ENCODE results near the gene FRMD5. TPM values are rescaled to one million over a fixed set of nuclear protein-coding genes. Genes with fewer than 3 reads are reported as not detected.
"Not testable (repeated sequence)": the region's sequence is repeated elsewhere in the genome, so short reads cannot be mapped to it uniquely, and the experiment has no call there.

FRMD5 gene
- total RNA-seq, 1 donor from 2014 or later, result 0.09 TPM

- DNase-seq (ENCODE audit: low spot score), result no peak
- H3K27ac Mint-ChIP-seq, result no peak overlapping the region
- H3K27me3 Mint-ChIP-seq (ENCODE audit: low read depth), result no peaks in the 10 kb centered on the region
- no peaks in the 10 kb centered on the region for H3K4me1 Mint-ChIP-seq (ENCODE audit: low read depth)
- H3K9me3 Mint-ChIP-seq, result no peaks in the 10 kb centered on the region
- intact Hi-C loops (cut with micrococcal nuclease), result no loop called here
- H3K36me3 Mint-ChIP-seq (ENCODE audit: low read depth), result peaks cover 63% of the 10 kb centered on the region
- H3K4me3 Mint-ChIP-seq (ENCODE audit: low read depth), result no peak overlapping the region
These were observed 343.8 kb downstream of the FRMD5 start for GRCh38 chr15:43851251-43851650.

GRCh38 chr15:43845421-43845820 lies 349.6 kb downstream of the FRMD5 start:
- Mint-ChIP-seq H3K4me3 (ENCODE audit: low read depth) (no peak overlapping the region), H3K27me3 (ENCODE audit: low read depth) (no peaks in the 10 kb centered on the region), H3K9me3 (no peaks in the 10 kb centered on the region), H3K27ac (no peak overlapping the region), H3K36me3 (ENCODE audit: low read depth) (peaks cover 56% of the 10 kb centered on the region), H3K4me1 (ENCODE audit: low read depth) (peaks cover 1% of the 10 kb centered on the region)
- DNase-seq (ENCODE audit: low spot score), result no peak
- intact Hi-C loops (cut with micrococcal nuclease), result no loop called here

- DNase-seq (ENCODE audit: low spot score); intact Hi-C loops (cut with micrococcal nuclease); H3K27ac Mint-ChIP-seq; H3K9me3 Mint-ChIP-seq; H3K27me3 Mint-ChIP-seq (ENCODE audit: low read depth): not testable (repeated sequence)
- H3K4me1 Mint-ChIP-seq (ENCODE audit: low read depth), result peaks cover 31% of the 10 kb centered on the region
- peaks cover 73% of the 10 kb centered on the region for H3K36me3 Mint-ChIP-seq (ENCODE audit: low read depth)
- H3K4me3 Mint-ChIP-seq (ENCODE audit: low read depth), result peak overlapping the region; percentile 57
These were observed 362.6 kb downstream of the FRMD5 start for GRCh38 chr15:43832485-43832884.

GRCh38 chr15:43831519-43832052 lies 363.5 kb downstream of the FRMD5 start:
- H3K36me3 Mint-ChIP-seq (ENCODE audit: low read depth), result peaks cover 74% of the 10 kb centered on the region
- H3K4me1 Mint-ChIP-seq (ENCODE audit: low read depth), result peaks cover 29% of the 10 kb centered on the region
- H3K27me3 Mint-ChIP-seq (ENCODE audit: low read depth); DNase-seq (ENCODE audit: low spot score); H3K9me3 Mint-ChIP-seq; intact Hi-C loops (cut with micrococcal nuclease): not testable (repeated sequence)
- H3K27ac Mint-ChIP-seq, result peak overlapping the region; percentile 56
- H3K4me3 Mint-ChIP-seq (ENCODE audit: low read depth), result peak overlapping the region; percentile 57

- Mint-ChIP-seq H3K4me1 (ENCODE audit: low read depth) (peaks cover 27% of the 10 kb centered on the region), H3K4me3 (ENCODE audit: low read depth) (peak overlapping the region; percentile 1), H3K36me3 (ENCODE audit: low read depth) (peaks cover 66% of the 10 kb centered on the region)
- H3K27me3 Mint-ChIP-seq (ENCODE audit: low read depth); DNase-seq (ENCODE audit: low spot score); intact Hi-C loops (cut with micrococcal nuclease); H3K9me3 Mint-ChIP-seq; H3K27ac Mint-ChIP-seq: not testable (repeated sequence)
These were observed 364.3 kb downstream of the FRMD5 start for GRCh38 chr15:43830691-43831275.

- not testable (repeated sequence) for H3K27me3 Mint-ChIP-seq (ENCODE audit: low read depth); DNase-seq (ENCODE audit: low spot score); H3K9me3 Mint-ChIP-seq
- intact Hi-C loops (cut with micrococcal nuclease), result loop anchor here (10.0 kb wide), 2 partner anchors 705 to 895 kb away; partner anchors contain the start of gene EIF3J
- peaks cover 29% of the 10 kb centered on the region for H3K4me1 Mint-ChIP-seq (ENCODE audit: low read depth)
- peak overlapping the region; percentile 92 for H3K4me3 Mint-ChIP-seq (ENCODE audit: low read depth)
- peak overlapping the region; percentile 78 for H3K27ac Mint-ChIP-seq
- H3K36me3 Mint-ChIP-seq (ENCODE audit: low read depth), result peaks cover 61% of the 10 kb centered on the region
These were observed 365.0 kb downstream of the FRMD5 start for GRCh38 chr15:43829951-43830540.

GRCh38 chr15:43828061-43828657 lies 366.9 kb downstream of the FRMD5 start:
- Mint-ChIP-seq H3K27ac (peak overlapping the region; percentile 94), H3K27me3 (ENCODE audit: low read depth) (no peaks in the 10 kb centered on the region), H3K9me3 (no peaks in the 10 kb centered on the region), H3K4me1 (ENCODE audit: low read depth) (peaks cover 31% of the 10 kb centered on the region), H3K36me3 (ENCODE audit: low read depth) (peaks cover 55% of the 10 kb centered on the region), H3K4me3 (ENCODE audit: low read depth) (peak overlapping the region; percentile 92)
- DNase-seq (ENCODE audit: low spot score), result no peak
- intact Hi-C loops (cut with micrococcal nuclease), result loop anchor here (10.0 kb wide), 2 partner anchors 707 to 897 kb away; partner anchors contain the start of gene EIF3J

GRCh38 chr15:43826508-43827341 lies 368.3 kb downstream of the FRMD5 start, which contains the start of gene WDR76:
TSS of gene WDR76 (plus strand) at chr15:43827002. CDS start at chr15:43827033, 31 bp downstream.
- H3K27me3 Mint-ChIP-seq (ENCODE audit: low read depth), result no peaks in the 10 kb centered on the region
- peak within 1 kb of the TSS; percentile 94 for H3K27ac Mint-ChIP-seq
- intact Hi-C loops (cut with micrococcal nuclease), result loop anchor here (10.0 kb wide), 2 partner anchors 708 to 898 kb away; partner anchors contain the start of gene EIF3J
- H3K9me3 Mint-ChIP-seq, result no peaks in the 10 kb centered on the region
- H3K4me3 Mint-ChIP-seq (ENCODE audit: low read depth), result peak within 1 kb of the TSS; percentile 92
- H3K36me3 Mint-ChIP-seq (ENCODE audit: low read depth), result peaks cover 50% of the 10 kb centered on the region
- peak; percentile 77 for DNase-seq (ENCODE audit: low spot score)
- H3K4me1 Mint-ChIP-seq (ENCODE audit: low read depth), result peaks cover 29% of the 10 kb centered on the region

GRCh38 chr15:43826029-43826507 lies 369.0 kb downstream of the FRMD5 start:
- peaks cover 51% of the 10 kb centered on the region for H3K36me3 Mint-ChIP-seq (ENCODE audit: low read depth)
- H3K9me3 Mint-ChIP-seq, result no peaks in the 10 kb centered on the region
- intact Hi-C loops (cut with micrococcal nuclease), result loop anchor here (10.0 kb wide), 2 partner anchors 709 to 899 kb away; partner anchors contain the start of gene EIF3J
- H3K27me3 Mint-ChIP-seq (ENCODE audit: low read depth), result no peaks in the 10 kb centered on the region
- peaks cover 32% of the 10 kb centered on the region for H3K4me1 Mint-ChIP-seq (ENCODE audit: low read depth)
- no peak for DNase-seq (ENCODE audit: low spot score)
- peak overlapping the region; percentile 94 for H3K27ac Mint-ChIP-seq
- H3K4me3 Mint-ChIP-seq (ENCODE audit: low read depth), result peak overlapping the region; percentile 92

GRCh38 chr15:43825305-43825704 lies 369.8 kb downstream of the FRMD5 start:
- DNase-seq (ENCODE audit: low spot score), result not testable (repeated sequence)
- intact Hi-C loops (cut with micrococcal nuclease), result loop anchor here (10.0 kb wide), 2 partner anchors 709 to 899 kb away; partner anchors contain the start of gene EIF3J
- peaks cover 45% of the 10 kb centered on the region for H3K36me3 Mint-ChIP-seq (ENCODE audit: low read depth)

GRCh38 chr15:43824302-43825246 lies 370.5 kb downstream of the FRMD5 start, which contains the start of gene MFAP1:
TSS of gene MFAP1 (minus strand) at chr15:43824690. CDS start at chr15:43824569, 121 bp downstream.
- Mint-ChIP-seq H3K4me1 (ENCODE audit: low read depth) (peaks cover 28% of the 10 kb centered on the region), H3K9me3 (no peaks in the 10 kb centered on the region), H3K36me3 (ENCODE audit: low read depth) (peaks cover 40% of the 10 kb centered on the region), H3K27ac (peak within 1 kb of the TSS; percentile 98), H3K27me3 (ENCODE audit: low read depth) (no peaks in the 10 kb centered on the region), H3K4me3 (ENCODE audit: low read depth) (peak within 1 kb of the TSS; percentile 97)
- DNase-seq (ENCODE audit: low spot score), result peak; percentile 91
- intact Hi-C loops (cut with micrococcal nuclease), result loop anchor here (1.0 to 10.0 kb wide), 4 partner anchors 32 to 900 kb away; partner anchors contain the start of genes EIF3J and SERF2

More at GRCh38 chr15:43825305-43825704, 369.8 kb downstream of the FRMD5 start:
- not testable (repeated sequence) for H3K27ac Mint-ChIP-seq; H3K27me3 Mint-ChIP-seq (ENCODE audit: low read depth); H3K9me3 Mint-ChIP-seq
- peaks cover 32% of the 10 kb centered on the region for H3K4me1 Mint-ChIP-seq (ENCODE audit: low read depth)
- H3K4me3 Mint-ChIP-seq (ENCODE audit: low read depth), result peak overlapping the region; percentile 20
